Subcutaneous adipose tissue (tissue), 4 donors: Measurements from ENCODE around the gene COL7A1. TPM values are rescaled to one million over a fixed set of nuclear protein-coding genes. Genes with fewer than 3 reads are reported as not detected.

Source experiments
- total RNA-seq, 4 donors: library from RNA; depleted of rRNA; stranded (reverse); fragments of >200 nt; gene quantifications; one replicate each; pipeline ENCODE4 v1.1.0, GENCODE V29; 2016
- TF ChIP-seq, protein P1 (sequence below): fragments of 450-650 bp; IDR thresholded peaks from one replicate; pipeline ENCODE4 v1.5.1; 2016; ENCODE audit warnings: low read depth, mild to moderate bottlenecking, control low read depth, antibody characterized with exemption, moderate library complexity

COL7A1 gene
- total RNA-seq, 4 donors from 2014 or later = 0.16 to 1.5 (median 0.59) TPM

DNA sequence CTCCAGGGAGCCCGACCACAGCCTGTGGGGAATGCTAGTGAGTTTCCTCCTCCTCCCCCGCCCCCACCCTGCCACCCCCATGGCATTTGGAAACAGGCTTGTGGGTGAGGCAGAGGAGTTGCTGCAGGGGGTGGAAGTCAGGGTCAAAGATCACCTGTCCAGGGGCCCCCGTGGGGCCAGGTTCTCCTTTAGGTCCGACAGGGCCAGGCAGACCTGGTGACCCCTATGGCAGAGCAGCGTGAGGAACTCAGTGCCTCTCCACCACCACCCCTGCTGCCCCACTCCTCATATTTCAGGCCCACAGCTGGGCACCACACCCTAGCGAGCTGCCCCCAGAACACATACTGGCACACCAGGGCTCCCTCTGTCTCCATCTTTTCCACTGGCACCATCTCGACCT, 22.6 kb downstream of the COL7A1 start:
- TF ChIP-seq, protein P1, sequence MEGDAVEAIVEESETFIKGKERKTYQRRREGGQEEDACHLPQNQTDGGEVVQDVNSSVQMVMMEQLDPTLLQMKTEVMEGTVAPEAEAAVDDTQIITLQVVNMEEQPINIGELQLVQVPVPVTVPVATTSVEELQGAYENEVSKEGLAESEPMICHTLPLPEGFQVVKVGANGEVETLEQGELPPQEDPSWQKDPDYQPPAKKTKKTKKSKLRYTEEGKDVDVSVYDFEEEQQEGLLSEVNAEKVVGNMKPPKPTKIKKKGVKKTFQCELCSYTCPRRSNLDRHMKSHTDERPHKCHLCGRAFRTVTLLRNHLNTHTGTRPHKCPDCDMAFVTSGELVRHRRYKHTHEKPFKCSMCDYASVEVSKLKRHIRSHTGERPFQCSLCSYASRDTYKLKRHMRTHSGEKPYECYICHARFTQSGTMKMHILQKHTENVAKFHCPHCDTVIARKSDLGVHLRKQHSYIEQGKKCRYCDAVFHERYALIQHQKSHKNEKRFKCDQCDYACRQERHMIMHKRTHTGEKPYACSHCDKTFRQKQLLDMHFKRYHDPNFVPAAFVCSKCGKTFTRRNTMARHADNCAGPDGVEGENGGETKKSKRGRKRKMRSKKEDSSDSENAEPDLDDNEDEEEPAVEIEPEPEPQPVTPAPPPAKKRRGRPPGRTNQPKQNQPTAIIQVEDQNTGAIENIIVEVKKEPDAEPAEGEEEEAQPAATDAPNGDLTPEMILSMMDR = no peak

GRCh38 chr3:48571938-48572337, 23.2 kb downstream of the COL7A1 start:
- TF ChIP-seq, protein P1 = no peak

- TF ChIP-seq, protein P1 = no peak
Observed at GRCh38 chr3:48569808-48570450, 25.2 kb downstream of the COL7A1 start.

- TF ChIP-seq, protein P1 = no peak
Observed at GRCh38 chr3:48569400-48569799, 25.7 kb downstream of the COL7A1 start.

GRCh38 chr3:48568476-48568875, 26.7 kb downstream of the COL7A1 start:
- TF ChIP-seq, protein P1 = no peak

- TF ChIP-seq, protein P1 = no peak
Observed at GRCh38 chr3:48567500-48567899, 27.6 kb downstream of the COL7A1 start.

- TF ChIP-seq, protein P1 = no peak
Observed at GRCh38 chr3:48567090-48567489, 28.0 kb downstream of the COL7A1 start.
